Left ventricle myocardium inferior (tissue), 1 donor: ENCODE data around the gene CCBE1. TPM values are rescaled to one million over a fixed set of nuclear protein-coding genes. Genes with fewer than 3 reads are reported as not detected.

Experiments
- DNase-seq: peaks from one replicate; pipeline ENCODE4 v3.0.0-alpha.2; 2020
- H3K27ac ChIP-seq: fragments of 200-600 bp; replicated peaks from 2 replicates; pipeline ENCODE4 v1.8.0; 2021
- H3K27me3 ChIP-seq: fragments of 200-600 bp; 2 replicates; pipeline ENCODE4 v1.8.0; 2021; ENCODE audit warnings: low read depth
- H3K36me3 ChIP-seq: fragments of 200-600 bp; 2 replicates; pipeline ENCODE4 v1.8.0; 2021
- H3K4me1 ChIP-seq: fragments of 200-600 bp; 2 replicates; pipeline ENCODE4 v1.8.0; 2021
- H3K4me3 ChIP-seq: fragments of 200-600 bp; 2 replicates; pipeline ENCODE4 v1.8.0; 2021; ENCODE audit warnings: mild to moderate bottlenecking, moderate library complexity
- H3K9me3 ChIP-seq: fragments of 200-600 bp; replicated peaks from 2 replicates; pipeline ENCODE4 v1.8.0; 2021
- intact Hi-C: fragments of 100-400 bp; cut with micrococcal nuclease; formaldehyde crosslinking; loops from one replicate; pipeline ENCODE4 v1.11.0; 2022
- total RNA-seq: library from RNA; stranded (reverse); fragmentation: NEBNext Ultra II Directional; extraction: Animal tissue kit (Norgen Biotek cat#: 25700); gene quantifications from one replicate; pipeline ENCODE4 v1.2.1, GENCODE V29; 2021
- TF ChIP-seq, protein P1 (sequence below): fragments of 200-600 bp; IDR thresholded peaks from 2 replicates; pipeline ENCODE4 v1.8.0; 2021; ENCODE audit warnings: antibody characterized with exemption, mild to moderate bottlenecking, borderline replicate concordance
- donor health status: DM: no; HTN: yes; CAD: no; lungs with severe emphysema.

The CCBE1 gene
- total RNA-seq, 1 donor from 2014 or later, result 3.2 TPM

DNA sequence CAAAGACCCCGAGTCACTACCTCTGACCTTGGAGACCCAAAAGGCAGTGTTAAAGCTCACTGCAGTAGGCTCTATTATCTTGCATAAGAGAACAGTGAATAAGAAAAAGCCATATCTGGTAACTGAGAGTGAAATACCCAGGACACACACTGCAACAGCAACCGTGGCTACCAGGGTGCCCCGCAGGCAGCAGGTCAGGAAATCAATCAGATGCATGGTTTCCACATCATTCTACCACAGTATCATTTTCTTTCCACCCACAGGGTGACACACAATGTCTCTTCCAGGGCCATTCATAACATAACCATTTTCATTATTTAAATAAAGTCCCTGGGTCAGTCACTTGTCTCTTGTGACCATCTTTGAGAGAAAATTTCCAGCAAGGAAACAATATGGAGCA, 131.3 kb downstream of the CCBE1 start:
- DNase-seq, result no peak
- intact Hi-C loops, result no loop called here
- Histone ChIP-seq H3K27me3 (no peaks in the 10 kb centered on the region), H3K9me3 (no peaks in the 10 kb centered on the region), H3K4me3 (no peak overlapping the region), H3K4me1 (no peaks in the 10 kb centered on the region), H3K27ac (peak overlapping the region; percentile 39), H3K36me3 (no peaks in the 10 kb centered on the region)
- TF ChIP-seq, protein P1, sequence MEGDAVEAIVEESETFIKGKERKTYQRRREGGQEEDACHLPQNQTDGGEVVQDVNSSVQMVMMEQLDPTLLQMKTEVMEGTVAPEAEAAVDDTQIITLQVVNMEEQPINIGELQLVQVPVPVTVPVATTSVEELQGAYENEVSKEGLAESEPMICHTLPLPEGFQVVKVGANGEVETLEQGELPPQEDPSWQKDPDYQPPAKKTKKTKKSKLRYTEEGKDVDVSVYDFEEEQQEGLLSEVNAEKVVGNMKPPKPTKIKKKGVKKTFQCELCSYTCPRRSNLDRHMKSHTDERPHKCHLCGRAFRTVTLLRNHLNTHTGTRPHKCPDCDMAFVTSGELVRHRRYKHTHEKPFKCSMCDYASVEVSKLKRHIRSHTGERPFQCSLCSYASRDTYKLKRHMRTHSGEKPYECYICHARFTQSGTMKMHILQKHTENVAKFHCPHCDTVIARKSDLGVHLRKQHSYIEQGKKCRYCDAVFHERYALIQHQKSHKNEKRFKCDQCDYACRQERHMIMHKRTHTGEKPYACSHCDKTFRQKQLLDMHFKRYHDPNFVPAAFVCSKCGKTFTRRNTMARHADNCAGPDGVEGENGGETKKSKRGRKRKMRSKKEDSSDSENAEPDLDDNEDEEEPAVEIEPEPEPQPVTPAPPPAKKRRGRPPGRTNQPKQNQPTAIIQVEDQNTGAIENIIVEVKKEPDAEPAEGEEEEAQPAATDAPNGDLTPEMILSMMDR, result no peak

DNA sequence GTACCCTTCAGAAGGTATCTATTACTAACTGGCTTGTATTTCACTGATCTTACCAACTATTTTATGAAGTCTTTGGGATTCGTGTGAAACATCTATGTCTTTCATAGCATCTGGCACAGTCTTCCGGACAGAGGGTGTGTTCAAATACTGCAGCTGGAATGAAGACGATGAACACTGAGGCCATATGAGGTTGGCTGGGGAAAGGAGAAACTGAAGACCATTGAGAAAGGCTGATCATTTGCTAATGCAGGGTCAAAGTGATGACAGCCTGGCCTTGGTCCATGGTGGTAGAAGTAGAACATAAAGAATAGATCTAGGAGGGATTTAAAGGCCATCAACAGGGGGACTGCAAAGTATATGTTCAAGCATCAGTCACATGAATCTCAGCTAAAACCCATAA, 132.7 kb downstream of the CCBE1 start:
- TF ChIP-seq, protein P1, result no peak

DNA sequence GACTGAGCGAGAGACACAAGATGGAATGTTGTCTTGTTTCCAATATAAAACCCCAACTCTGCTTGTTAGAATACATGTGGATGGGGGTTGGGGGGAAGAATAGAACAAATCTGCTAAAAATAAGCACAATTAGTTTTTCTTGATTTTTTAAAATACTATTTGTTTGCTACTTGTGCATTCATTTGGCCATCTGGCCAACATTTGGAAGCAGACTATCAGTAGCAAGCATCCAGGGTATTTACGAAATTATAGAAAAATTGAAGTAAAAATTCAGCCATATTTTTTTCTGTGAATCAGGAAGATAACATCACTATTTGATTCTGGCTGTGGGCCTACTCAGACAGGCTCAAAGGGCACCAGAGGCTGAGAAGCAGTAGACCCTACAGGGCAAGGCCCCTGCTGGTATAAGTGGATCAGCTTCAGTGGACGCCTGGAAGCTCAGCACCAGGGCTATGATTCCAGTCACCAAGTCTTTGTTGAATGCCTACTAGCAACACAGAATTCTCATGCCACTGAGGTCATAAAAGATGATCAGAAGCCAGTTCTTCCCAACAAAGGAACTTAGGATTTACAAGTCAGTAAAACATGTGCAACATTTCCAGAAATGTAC, 133.9 kb downstream of the CCBE1 start:
- Histone ChIP-seq H3K9me3 (no peaks in the 10 kb centered on the region), H3K4me3 (no peak overlapping the region), H3K27ac (no peak overlapping the region), H3K27me3 (no peaks in the 10 kb centered on the region), H3K36me3 (no peaks in the 10 kb centered on the region), H3K4me1 (peaks cover 12% of the 10 kb centered on the region)
- DNase-seq, result no peak
- intact Hi-C loops, result no loop called here
- TF ChIP-seq, protein P1, result no peak

More for the DNA sequence above, 132.7 kb downstream of the CCBE1 start:
- Histone ChIP-seq H3K4me3 (no peak overlapping the region), H3K27ac (no peak overlapping the region), H3K9me3 (no peaks in the 10 kb centered on the region), H3K4me1 (peaks cover 6% of the 10 kb centered on the region), H3K27me3 (no peaks in the 10 kb centered on the region), H3K36me3 (no peaks in the 10 kb centered on the region)
- DNase-seq, result no peak
- intact Hi-C loops, result no loop called here

DNA sequence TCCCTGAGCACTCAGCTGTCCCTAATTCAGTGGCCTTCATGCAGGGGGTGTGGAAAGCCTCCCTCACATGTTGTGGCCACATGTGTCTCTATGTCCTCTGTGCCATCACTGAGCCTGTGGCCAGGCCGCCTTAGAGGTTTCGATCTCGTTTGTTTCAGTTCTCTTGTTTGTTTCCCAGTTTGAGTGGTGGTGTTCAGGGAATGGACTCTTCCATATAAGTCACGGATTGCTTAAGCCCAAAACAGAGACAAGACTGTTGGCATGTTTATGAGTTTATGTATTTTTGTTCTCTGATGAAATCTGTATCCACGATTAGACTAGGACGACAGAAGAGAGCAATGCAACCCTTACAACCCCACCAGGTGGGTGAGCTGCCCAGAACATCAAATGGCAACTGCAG, 134.5 kb downstream of the CCBE1 start:
- TF ChIP-seq, protein P1, result no peak
- no peak overlapping the region for H3K4me3 ChIP-seq
- no peaks in the 10 kb centered on the region for H3K36me3 ChIP-seq
- no peak overlapping the region for H3K27ac ChIP-seq
- H3K4me1 ChIP-seq, result peaks cover 12% of the 10 kb centered on the region
- intact Hi-C loops, result no loop called here
- no peak for DNase-seq
- no peaks in the 10 kb centered on the region for H3K9me3 ChIP-seq
- no peaks in the 10 kb centered on the region for H3K27me3 ChIP-seq

DNA sequence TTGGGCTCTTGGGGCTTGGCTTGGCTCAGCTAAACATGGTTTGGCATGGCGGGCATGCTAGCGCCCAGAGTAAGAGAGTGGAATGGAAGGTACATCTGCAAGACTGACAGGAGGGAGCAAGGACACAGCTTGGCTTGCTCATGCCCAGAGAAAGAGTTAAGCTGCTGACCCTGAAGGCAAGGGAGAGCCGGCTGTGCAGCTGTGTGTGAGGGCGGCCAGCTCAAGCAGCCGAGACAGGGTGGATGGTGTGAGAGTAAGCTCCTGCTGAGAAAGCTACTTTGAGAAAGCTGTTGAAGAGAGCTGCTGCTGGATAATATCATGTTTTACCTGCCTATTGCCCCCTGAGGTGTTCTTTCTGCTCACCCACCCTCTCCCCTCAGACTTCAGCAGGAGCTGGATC, 135.6 kb downstream of the CCBE1 start:
- peaks cover 15% of the 10 kb centered on the region for H3K4me1 ChIP-seq
- no peak for DNase-seq
- H3K36me3 ChIP-seq, result no peaks in the 10 kb centered on the region
- intact Hi-C loops, result no loop called here
- TF ChIP-seq, protein P1, result no peak
- no peaks in the 10 kb centered on the region for H3K9me3 ChIP-seq
- no peaks in the 10 kb centered on the region for H3K27me3 ChIP-seq
- H3K4me3 ChIP-seq, result no peak overlapping the region
- H3K27ac ChIP-seq, result no peak overlapping the region
